Testis (tissue), 3 donors: ENCODE data around the gene RMI2. TPM values are rescaled to one million over a fixed set of nuclear protein-coding genes. Genes with fewer than 3 reads are reported as not detected.

ENCODE experiments used
- DNase-seq: peaks from one replicate; pipeline ENCODE4 v3.0.0-alpha.2; 2019
- H3K27ac ChIP-seq, 2 donors: fragments of 200-600 bp; sonication (generic); one replicate each; pipeline ENCODE4 v1.5.1; 2019
- H3K27me3 ChIP-seq: fragments of 200-600 bp; sonication (generic); one replicate; pipeline ENCODE4 v1.5.1; 2019
- H3K36me3 ChIP-seq: fragments of 200-600 bp; sonication (generic); one replicate; pipeline ENCODE4 v1.5.1; 2017; ENCODE audit warnings: low read depth; ENCODE audit errors: missing control alignments
- H3K4me1 ChIP-seq: fragments of 200-600 bp; sonication (generic); one replicate; pipeline ENCODE4 v1.5.1; 2019
- H3K4me3 ChIP-seq, 2 donors: fragments of 200-600 bp; sonication (generic); one replicate each; pipeline ENCODE4 v1.5.1; 2017 to 2019
- H3K9me3 ChIP-seq: fragments of 200-600 bp; sonication (generic); one replicate; pipeline ENCODE4 v1.5.1; 2017
- CTCF ChIP-seq, 3 experiments: fragments of 450-650 bp in 2 of 3; fragments of 200-600 bp in 1 of 3; sonication (generic) in 1 of 3; IDR thresholded peaks; one replicate each; pipeline ENCODE4 v1.5.1; 2016 to 2019; ENCODE audit warnings: antibody characterized with exemption in 3 of 3, mild to moderate bottlenecking in 2 of 3, moderate library complexity in 1 of 3
- POLR2A ChIP-seq: fragments of 450-650 bp; IDR thresholded peaks from one replicate; pipeline ENCODE4 v1.6.1; 2017; ENCODE audit warnings: antibody characterized with exemption, mild to moderate bottlenecking, moderate library complexity
- WGBS, 2 donors: methylation state at CpG; one replicate each; pipeline ENCODE4 v1.1.5; 2018; 5-methylcytosine and 5-hydroxymethylcytosine counted together
- intact Hi-C: fragments of 100-400 bp; cut with DNase I; formaldehyde crosslinking; loops from one replicate; pipeline ENCODE4 v1.15.1; 2023; ENCODE audit warnings: low total_unique reads
- polyA plus RNA-seq: library from polyadenylated mRNA; stranded (reverse); fragments of 350-450 nt; fragmentation: Illumina TruSeq; extraction: RNeasy Lipid Tissue Mini Kit (QIAGEN cat#74804); gene quantifications from one replicate; pipeline ENCODE4 v1.2.3, GENCODE V29; 2014; ENCODE audit warnings: low read depth, low replicate concordance; ENCODE audit not compliant: insufficient read depth
- total RNA-seq, 2 donors: library from RNA; depleted of rRNA; stranded (reverse); fragments of >200 nt; gene quantifications; one replicate each; pipeline ENCODE4 v1.2.3, GENCODE V29; 2016

RMI2 gene
- total and polyA plus RNA-seq, 3 donors from 2014 or later, result 21.5 to 30.6 (median 26.7) TPM

GRCh38 chr16:11393366-11393765 lies 48.1 kb downstream of the RMI2 start:
- Histone ChIP-seq H3K36me3 (no peaks in the 10 kb centered on the region), H3K27ac (no peak overlapping the region), H3K4me1 (peaks cover 4% of the 10 kb centered on the region), H3K27me3 (no peaks in the 10 kb centered on the region), H3K4me3 (no peak overlapping the region), H3K9me3 (no peaks in the 10 kb centered on the region)
- WGBS, 2 donors, result 90 to 91% methylated on average over 7 to 11 of the region's 11 CpGs
- TF ChIP-seq CTCF (IDR thresholded peaks at IDR 0.05) (no peak), POLR2A (no peak)
- DNase-seq, result no peak
- intact Hi-C loops, result loop anchor here (10.0 kb wide), 2 partner anchors 321 to 671 kb away; no protein-coding TSS in a partner anchor

DNA sequence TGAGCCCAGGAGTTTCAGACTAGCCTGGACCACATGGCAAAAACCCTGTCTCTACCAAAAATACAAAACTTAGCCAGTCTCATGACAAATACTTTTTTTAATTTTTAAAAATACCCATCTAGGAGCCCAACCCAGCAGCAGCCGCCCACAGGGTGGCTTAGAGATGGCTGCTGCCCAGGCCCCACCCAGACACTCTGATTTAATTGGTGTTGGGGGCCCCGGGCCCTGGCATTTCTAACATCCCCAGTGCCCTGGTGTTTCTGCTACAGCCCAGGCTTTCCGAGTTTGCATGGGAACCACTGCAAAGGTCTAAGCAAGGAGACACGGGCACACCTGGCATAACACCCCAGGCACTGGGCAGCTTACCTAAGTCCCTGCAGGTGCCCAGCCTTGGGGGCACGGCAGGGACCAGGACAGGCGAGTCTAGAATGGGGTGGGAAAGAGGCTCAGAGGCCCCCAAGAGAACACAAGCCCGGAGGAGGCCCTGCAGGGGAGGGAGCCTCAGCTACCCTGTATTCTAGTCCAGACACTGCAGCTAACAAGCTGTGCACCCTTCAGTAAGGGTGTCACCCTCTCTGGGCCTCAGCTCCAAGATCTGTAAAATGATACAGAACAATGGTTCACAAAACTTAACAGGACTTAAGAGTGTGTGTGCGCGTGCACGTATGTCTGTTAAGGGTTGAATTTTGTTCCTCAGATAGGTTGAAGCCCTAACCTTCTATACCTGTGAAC lies 48.8 kb downstream of the RMI2 start:
- 92% methylated on average over 9 to 10 of the region's 10 CpGs for WGBS, 2 donors
- intact Hi-C loops, result loop anchor here (10.0 kb wide), 2 partner anchors 321 to 671 kb away; no protein-coding TSS in a partner anchor
- TF ChIP-seq POLR2A, result no peak
- no peak for TF ChIP-seq CTCF (IDR thresholded peaks at IDR 0.05)
- no peak for DNase-seq
- no peaks in the 10 kb centered on the region for H3K9me3 ChIP-seq
- H3K4me3 ChIP-seq, result no peak overlapping the region
- peaks cover 4% of the 10 kb centered on the region for H3K4me1 ChIP-seq
- H3K27me3 ChIP-seq, result no peaks in the 10 kb centered on the region
- H3K36me3 ChIP-seq, result no peaks in the 10 kb centered on the region
- H3K27ac ChIP-seq, result no peak overlapping the region

DNA sequence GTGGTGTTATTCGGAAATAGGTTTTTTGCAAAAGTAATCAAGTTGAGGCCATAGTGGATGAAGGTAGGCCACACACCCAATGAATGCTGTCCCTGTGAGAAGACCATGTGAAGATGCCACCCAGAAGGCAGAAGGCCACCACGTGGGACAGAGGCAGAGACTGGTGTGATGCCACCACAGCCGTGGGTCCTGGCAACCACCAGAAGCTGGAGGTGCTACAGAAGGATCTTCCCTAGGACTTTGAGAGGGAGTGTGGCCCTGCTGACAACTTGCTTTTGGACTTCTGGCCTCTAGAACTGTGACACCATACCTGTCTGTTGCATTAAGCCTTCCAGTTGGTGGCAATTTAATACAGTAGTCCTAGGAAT lies 49.3 kb downstream of the RMI2 start:
- Histone ChIP-seq H3K9me3 (no peaks in the 10 kb centered on the region), H3K36me3 (no peaks in the 10 kb centered on the region), H3K4me1 (peaks cover 4% of the 10 kb centered on the region), H3K27me3 (no peaks in the 10 kb centered on the region), H3K27ac (no peak overlapping the region), H3K4me3 (no peak overlapping the region)
- no peak for DNase-seq
- intact Hi-C loops, result loop anchor here (10.0 kb wide), 2 partner anchors 320 to 670 kb away; no protein-coding TSS in a partner anchor
- 64 to 76% methylated on average over 3 of the region's 3 CpGs for WGBS, 2 donors
- TF ChIP-seq POLR2A (no peak), CTCF (IDR thresholded peaks at IDR 0.05) (no peak)

DNA sequence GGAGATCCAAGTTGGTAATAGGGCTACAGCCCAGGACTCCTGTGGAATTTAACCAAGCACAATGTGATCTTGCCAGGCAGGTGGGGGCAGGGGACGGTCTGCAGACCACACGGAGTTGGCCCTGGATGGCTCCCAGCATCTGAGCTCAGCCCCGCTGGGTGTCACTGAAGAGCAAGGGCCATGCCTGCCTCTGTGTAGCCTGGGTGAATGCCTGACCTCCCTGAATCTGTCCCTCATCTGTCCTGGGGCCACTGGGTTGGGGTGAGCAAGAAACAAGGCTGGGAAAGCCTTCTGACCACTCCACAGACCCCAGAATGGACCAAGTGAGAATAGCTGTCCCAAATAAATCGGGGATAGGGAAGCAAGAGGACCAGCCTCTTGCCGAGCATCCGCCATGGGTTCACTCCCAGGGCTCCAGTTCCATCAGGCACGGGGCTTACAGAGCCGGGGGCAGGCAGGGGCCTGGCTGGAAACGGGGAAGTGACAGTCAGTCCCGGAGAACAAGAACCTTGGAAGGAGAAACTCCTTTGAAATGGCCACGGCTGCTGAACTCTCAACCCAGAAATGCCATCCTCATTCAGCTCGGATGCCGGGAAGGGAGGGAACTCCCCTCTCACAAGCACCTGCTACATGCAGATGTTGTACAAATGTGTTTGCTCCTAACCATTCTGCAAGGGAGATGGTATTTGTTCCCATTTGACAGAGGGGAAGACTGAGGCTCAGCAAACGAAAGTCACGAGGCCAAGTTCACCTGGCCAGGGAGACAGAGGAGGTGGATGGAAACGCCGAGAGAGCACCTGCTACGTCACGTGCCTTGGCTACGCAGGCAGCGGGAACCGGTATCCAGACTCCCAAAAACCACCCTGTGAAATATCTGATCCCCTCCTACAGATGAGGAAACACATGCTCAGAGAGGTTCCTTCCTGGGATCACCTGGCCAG lies 50.0 kb downstream of the RMI2 start:
- TF ChIP-seq POLR2A (no peak), CTCF (IDR thresholded peaks at IDR 0.05) (no peak)
- intact Hi-C loops, result loop anchor here (10.0 kb wide), 2 partner anchors 320 to 670 kb away; no protein-coding TSS in a partner anchor
- no peak overlapping the region for H3K27ac ChIP-seq
- no peaks in the 10 kb centered on the region for H3K36me3 ChIP-seq
- no peaks in the 10 kb centered on the region for H3K9me3 ChIP-seq
- H3K4me3 ChIP-seq, result no peak overlapping the region
- DNase-seq, result no peak
- 76% methylated on average over 12 to 22 of the region's 22 CpGs for WGBS, 2 donors
- no peaks in the 10 kb centered on the region for H3K27me3 ChIP-seq
- H3K4me1 ChIP-seq, result peaks cover 4% of the 10 kb centered on the region
